GM23338 (cell line): ENCODE measurements around the gene APBA1. TPM values are rescaled to one million over a fixed set of nuclear protein-coding genes. Genes with fewer than 3 reads are reported as not detected.

ENCODE experiments used
- ATAC-seq: fragments of 200-7000 bp; cut with Tn5 transposase; 3 replicates; pipeline ENCODE4 v1.9.1; 2020
- DNase-seq: peaks from one replicate; pipeline ENCODE4 v3.0.0-alpha.2; 2015; ENCODE audit warnings: low spot score
- H2AFZ ChIP-seq: fragments of 200-600 bp; sonication (generic); 2 replicates; pipeline ENCODE4 v1.8.0; 2016; ENCODE audit warnings: antibody characterized with exemption, mild to moderate bottlenecking, moderate library complexity
- H3F3A ChIP-seq: fragments of 200-600 bp; sonication (generic); replicated peaks from 2 replicates; pipeline ENCODE4 v1.8.0; 2017; ENCODE audit warnings: antibody characterized with exemption, mixed run types, low read depth
- H3K27ac ChIP-seq: fragments of 200-600 bp; sonication (generic); 2 replicates; pipeline ENCODE4 v1.6.1; 2016; ENCODE audit warnings: low read depth
- H3K27me3 ChIP-seq: fragments of 200-600 bp; sonication (generic); 2 replicates; pipeline ENCODE4 v1.8.0; 2016; ENCODE audit warnings: mild to moderate bottlenecking, mixed run types, moderate library complexity; ENCODE audit not compliant: insufficient read depth
- H3K36me3 ChIP-seq: fragments of 200-600 bp; sonication (generic); 2 replicates; pipeline ENCODE4 v1.8.0; 2016; ENCODE audit warnings: mild to moderate bottlenecking; ENCODE audit not compliant: insufficient read depth
- H3K4me1 ChIP-seq: fragments of 200-600 bp; sonication (generic); 2 replicates; pipeline ENCODE4 v1.8.0; 2016; ENCODE audit warnings: mild to moderate bottlenecking, moderate library complexity; ENCODE audit not compliant: insufficient read depth
- H3K4me2 ChIP-seq: fragments of 200-600 bp; sonication (generic); 2 replicates; pipeline ENCODE4 v1.7.1; 2017; ENCODE audit warnings: mixed run types
- H3K4me3 ChIP-seq: fragments of 200-600 bp; sonication (generic); 2 replicates; pipeline ENCODE4 v1.6.1; 2016; ENCODE audit warnings: mixed run types
- H3K79me2 ChIP-seq: fragments of 200-600 bp; sonication (generic); replicated peaks from 2 replicates; pipeline ENCODE4 v1.8.0; 2017; ENCODE audit warnings: mild to moderate bottlenecking; ENCODE audit not compliant: insufficient read depth
- H3K9me2 ChIP-seq: fragments of 200-600 bp; sonication (generic); 2 replicates; pipeline ENCODE4 v1.8.0; 2017; ENCODE audit not compliant: insufficient read depth
- H4K20me1 ChIP-seq: fragments of 200-600 bp; sonication (generic); replicated peaks from 2 replicates; pipeline ENCODE4 v1.8.0; 2017; ENCODE audit warnings: mild to moderate bottlenecking; ENCODE audit not compliant: insufficient read depth
- H3K27ac Mint-ChIP-seq: 2 replicates; pipeline ENCODE4 v1.8.0; 2020; ENCODE audit warnings: inconsistent platforms, mild to moderate bottlenecking, moderate library complexity, mixed read lengths
- H3K27me3 Mint-ChIP-seq: 3 replicates; pipeline ENCODE4 v1.8.0; 2022; ENCODE audit warnings: low read depth, mild to moderate bottlenecking, moderate library complexity, mixed read lengths, inconsistent platforms; ENCODE audit not compliant: insufficient read depth, poor library complexity
- H3K36me3 Mint-ChIP-seq: 3 replicates; pipeline ENCODE4 v1.8.0; 2021; ENCODE audit warnings: low read depth, mild to moderate bottlenecking, inconsistent platforms, moderate library complexity, mixed read lengths
- H3K4me1 Mint-ChIP-seq: 3 replicates; pipeline ENCODE4 v1.8.0; 2020; ENCODE audit warnings: mild to moderate bottlenecking, inconsistent platforms, mixed read lengths
- H3K4me3 Mint-ChIP-seq: 3 replicates; pipeline ENCODE4 v1.8.0; 2021; ENCODE audit warnings: moderate library complexity, mild to moderate bottlenecking, inconsistent platforms, mixed read lengths
- H3K9me3 Mint-ChIP-seq: 3 replicates; pipeline ENCODE4 v1.8.0; 2020; ENCODE audit warnings: moderate library complexity, mild to moderate bottlenecking, inconsistent platforms, mixed read lengths
- CREB1 ChIP-seq: fragments of 250-450 bp; sonication (Bioruptor Pico); IDR thresholded peaks from 2 replicates; pipeline ENCODE4 v1.5.0; 2020; ENCODE audit warnings: low read depth, mild to moderate bottlenecking, moderate library complexity
- EZH2phosphoT487 ChIP-seq: fragments of 200-600 bp; sonication (generic); IDR thresholded peaks from one replicate; pipeline ENCODE4 v1.8.1; 2018; ENCODE audit warnings: antibody characterized with exemption; ENCODE audit not compliant: unreplicated experiment
- JUNB ChIP-seq: IDR thresholded peaks from one replicate; pipeline ENCODE4 v1.6.1; 2016; ENCODE audit warnings: antibody characterized with exemption; ENCODE audit not compliant: unreplicated experiment
- NANOG ChIP-seq: IDR thresholded peaks from 2 replicates; pipeline ENCODE4 v1.6.1; 2016; ENCODE audit warnings: antibody characterized with exemption, borderline replicate concordance
- ZNF331 ChIP-seq: fragments of 250-450 bp; sonication (Bioruptor Pico); IDR thresholded peaks from 2 replicates; pipeline ENCODE4 v1.5.0; 2020; ENCODE audit warnings: low read depth, mild to moderate bottlenecking, moderate library complexity
- polyA plus RNA-seq: library from polyadenylated mRNA; unstranded; fragments of >200 nt; fragmentation: Nextera tagmentation; extraction: Ambion mirVana; gene quantifications from 2 replicates; pipeline ENCODE4 v1.2.1, GENCODE V29; 2016
- total RNA-seq: library from RNA; depleted of rRNA; stranded (reverse); fragments of >200 nt; shearing (Covaris generic); gene quantifications from 2 replicates; pipeline ENCODE4 v1.2.3, GENCODE V29; 2014
- TF ChIP-seq, protein P1 (sequence below): fragments of 250-450 bp; sonication (Bioruptor Pico); IDR thresholded peaks from 2 replicates; pipeline ENCODE4 v1.5.0; 2020; ENCODE audit warnings: mild to moderate bottlenecking, moderate library complexity
- TF ChIP-seq, protein P2 (sequence below), 2 experiments: fragments of 200-600 bp in 1 of 2; sonication (generic) in 1 of 2; conservative IDR thresholded peaks; 2 replicates each; pipeline versions ENCODE4 v1.5.1 to v1.6.1; 2016 to 2017; ENCODE audit warnings: antibody characterized with exemption in 2 of 2, low read depth in 2 of 2, mild to moderate bottlenecking in 2 of 2, moderate library complexity in 1 of 2

The APBA1 gene
- total and polyA plus RNA-seq, 2 experiments from 2014 or later, result 0.26 to 1.0 TPM

DNA sequence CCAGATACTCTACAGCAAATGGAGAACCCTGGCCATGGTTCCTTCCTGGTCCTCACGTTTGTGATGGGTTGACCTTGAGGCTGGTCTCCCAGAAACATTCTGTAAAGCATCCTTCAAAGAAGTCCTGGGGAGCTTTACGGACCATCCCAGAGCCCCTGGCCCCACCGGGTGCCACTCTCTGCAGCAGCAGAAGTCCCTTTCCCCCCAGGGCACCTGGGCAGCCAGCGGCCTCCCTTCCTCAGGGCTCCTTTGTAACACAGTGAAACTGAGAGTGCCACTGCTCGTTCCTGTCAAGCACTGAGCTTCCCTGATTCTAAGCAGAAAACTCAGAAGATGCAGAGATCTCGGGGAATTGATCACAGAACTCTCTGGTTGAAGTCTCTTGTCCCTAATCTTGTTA is 242.9 kb downstream of the APBA1 start (continued):
- TF ChIP-seq, protein P1, sequence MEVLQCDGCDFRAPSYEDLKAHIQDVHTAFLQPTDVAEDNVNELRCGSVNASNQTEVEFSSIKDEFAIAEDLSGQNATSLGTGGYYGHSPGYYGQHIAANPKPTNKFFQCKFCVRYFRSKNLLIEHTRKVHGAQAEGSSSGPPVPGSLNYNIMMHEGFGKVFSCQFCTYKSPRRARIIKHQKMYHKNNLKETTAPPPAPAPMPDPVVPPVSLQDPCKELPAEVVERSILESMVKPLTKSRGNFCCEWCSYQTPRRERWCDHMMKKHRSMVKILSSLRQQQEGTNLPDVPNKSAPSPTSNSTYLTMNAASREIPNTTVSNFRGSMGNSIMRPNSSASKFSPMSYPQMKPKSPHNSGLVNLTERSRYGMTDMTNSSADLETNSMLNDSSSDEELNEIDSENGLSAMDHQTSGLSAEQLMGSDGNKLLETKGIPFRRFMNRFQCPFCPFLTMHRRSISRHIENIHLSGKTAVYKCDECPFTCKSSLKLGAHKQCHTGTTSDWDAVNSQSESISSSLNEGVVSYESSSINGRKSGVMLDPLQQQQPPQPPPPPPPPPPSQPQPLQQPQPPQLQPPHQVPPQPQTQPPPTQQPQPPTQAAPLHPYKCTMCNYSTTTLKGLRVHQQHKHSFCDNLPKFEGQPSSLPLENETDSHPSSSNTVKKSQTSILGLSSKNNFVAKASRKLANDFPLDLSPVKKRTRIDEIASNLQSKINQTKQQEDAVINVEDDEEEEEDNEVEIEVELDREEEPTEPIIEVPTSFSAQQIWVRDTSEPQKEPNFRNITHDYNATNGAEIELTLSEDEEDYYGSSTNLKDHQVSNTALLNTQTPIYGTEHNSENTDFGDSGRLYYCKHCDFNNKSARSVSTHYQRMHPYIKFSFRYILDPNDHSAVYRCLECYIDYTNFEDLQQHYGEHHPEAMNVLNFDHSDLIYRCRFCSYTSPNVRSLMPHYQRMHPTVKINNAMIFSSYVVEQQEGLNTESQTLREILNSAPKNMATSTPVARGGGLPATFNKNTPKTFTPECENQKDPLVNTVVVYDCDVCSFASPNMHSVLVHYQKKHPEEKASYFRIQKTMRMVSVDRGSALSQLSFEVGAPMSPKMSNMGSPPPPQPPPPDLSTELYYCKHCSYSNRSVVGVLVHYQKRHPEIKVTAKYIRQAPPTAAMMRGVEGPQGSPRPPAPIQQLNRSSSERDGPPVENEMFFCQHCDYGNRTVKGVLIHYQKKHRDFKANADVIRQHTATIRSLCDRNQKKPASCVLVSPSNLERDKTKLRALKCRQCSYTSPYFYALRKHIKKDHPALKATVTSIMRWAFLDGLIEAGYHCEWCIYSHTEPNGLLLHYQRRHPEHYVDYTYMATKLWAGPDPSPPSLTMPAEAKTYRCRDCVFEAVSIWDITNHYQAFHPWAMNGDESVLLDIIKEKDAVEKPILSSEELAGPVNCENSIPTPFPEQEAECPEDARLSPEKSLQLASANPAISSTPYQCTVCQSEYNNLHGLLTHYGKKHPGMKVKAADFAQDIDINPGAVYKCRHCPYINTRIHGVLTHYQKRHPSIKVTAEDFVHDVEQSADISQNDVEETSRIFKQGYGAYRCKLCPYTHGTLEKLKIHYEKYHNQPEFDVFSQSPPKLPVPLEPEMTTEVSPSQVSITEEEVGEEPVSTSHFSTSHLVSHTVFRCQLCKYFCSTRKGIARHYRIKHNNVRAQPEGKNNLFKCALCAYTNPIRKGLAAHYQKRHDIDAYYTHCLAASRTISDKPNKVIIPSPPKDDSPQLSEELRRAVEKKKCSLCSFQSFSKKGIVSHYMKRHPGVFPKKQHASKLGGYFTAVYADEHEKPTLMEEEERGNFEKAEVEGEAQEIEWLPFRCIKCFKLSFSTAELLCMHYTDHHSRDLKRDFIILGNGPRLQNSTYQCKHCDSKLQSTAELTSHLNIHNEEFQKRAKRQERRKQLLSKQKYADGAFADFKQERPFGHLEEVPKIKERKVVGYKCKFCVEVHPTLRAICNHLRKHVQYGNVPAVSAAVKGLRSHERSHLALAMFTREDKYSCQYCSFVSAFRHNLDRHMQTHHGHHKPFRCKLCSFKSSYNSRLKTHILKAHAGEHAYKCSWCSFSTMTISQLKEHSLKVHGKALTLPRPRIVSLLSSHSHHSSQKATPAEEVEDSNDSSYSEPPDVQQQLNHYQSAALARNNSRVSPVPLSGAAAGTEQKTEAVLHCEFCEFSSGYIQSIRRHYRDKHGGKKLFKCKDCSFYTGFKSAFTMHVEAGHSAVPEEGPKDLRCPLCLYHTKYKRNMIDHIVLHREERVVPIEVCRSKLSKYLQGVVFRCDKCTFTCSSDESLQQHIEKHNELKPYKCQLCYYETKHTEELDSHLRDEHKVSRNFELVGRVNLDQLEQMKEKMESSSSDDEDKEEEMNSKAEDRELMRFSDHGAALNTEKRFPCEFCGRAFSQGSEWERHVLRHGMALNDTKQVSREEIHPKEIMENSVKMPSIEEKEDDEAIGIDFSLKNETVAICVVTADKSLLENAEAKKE (CRISPR knock-in tag), result no peak
- TF ChIP-seq, protein P2, sequence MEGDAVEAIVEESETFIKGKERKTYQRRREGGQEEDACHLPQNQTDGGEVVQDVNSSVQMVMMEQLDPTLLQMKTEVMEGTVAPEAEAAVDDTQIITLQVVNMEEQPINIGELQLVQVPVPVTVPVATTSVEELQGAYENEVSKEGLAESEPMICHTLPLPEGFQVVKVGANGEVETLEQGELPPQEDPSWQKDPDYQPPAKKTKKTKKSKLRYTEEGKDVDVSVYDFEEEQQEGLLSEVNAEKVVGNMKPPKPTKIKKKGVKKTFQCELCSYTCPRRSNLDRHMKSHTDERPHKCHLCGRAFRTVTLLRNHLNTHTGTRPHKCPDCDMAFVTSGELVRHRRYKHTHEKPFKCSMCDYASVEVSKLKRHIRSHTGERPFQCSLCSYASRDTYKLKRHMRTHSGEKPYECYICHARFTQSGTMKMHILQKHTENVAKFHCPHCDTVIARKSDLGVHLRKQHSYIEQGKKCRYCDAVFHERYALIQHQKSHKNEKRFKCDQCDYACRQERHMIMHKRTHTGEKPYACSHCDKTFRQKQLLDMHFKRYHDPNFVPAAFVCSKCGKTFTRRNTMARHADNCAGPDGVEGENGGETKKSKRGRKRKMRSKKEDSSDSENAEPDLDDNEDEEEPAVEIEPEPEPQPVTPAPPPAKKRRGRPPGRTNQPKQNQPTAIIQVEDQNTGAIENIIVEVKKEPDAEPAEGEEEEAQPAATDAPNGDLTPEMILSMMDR (conservative IDR thresholded peaks at IDR 0.05; ENCODE audit: low read depth in 2 of 2), result no peak
- TF ChIP-seq CREB1 (CRISPR knock-in tag) (no peak), EZH2phosphoT487 (no peak), JUNB (no peak), NANOG (no peak)

DNA sequence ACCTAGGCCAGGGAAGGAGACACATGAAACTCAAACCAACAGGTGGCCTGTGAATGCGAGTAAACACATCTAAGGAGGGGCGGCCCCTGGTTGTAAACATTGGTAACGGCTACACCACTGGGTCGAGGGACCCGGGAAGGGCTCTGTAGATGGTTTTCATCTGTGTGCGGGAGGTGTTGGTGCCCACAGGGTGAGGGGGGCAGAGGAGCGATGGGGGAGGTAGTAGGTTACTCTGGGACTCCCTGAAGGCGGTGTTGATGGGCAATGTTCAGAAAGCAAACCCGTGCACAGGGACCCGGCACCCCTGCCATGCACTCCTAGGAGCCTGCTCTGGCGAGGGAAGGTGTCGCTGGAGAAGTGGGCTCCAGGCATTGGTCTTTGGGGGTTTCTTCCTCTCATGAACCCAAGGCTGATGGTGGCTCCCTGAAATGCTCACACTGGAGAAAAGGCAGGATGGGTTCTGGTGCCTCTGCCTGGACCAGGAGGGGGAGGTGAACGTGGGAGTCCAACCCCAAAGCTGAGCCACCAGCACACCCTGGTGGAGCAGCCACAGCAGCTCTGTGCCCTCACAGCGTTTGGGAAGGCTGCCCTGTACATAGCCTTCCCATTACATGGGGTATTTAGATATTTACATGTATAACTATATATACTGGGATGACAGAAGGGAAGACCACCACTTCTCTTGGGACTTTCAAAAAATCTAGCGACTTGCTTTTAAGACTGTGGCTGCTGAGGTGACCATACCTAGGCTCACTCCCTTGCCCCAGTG is 244.0 kb downstream of the APBA1 start:
- no peak for DNase-seq
- Mint-ChIP-seq H3K4me1 (no peaks in the 10 kb centered on the region; the same call in 1 of the 3 replicates), H3K27me3 (peaks cover 5% of the 10 kb centered on the region), H3K4me3 (no peak overlapping the region), H3K9me3 (peaks cover 15% of the 10 kb centered on the region), H3K36me3 (peaks cover 11% of the 10 kb centered on the region), H3K27ac (no peak overlapping the region)
- Histone ChIP-seq H3K27ac (no peak overlapping the region), H3K27me3 (no peaks in the 10 kb centered on the region), H3K79me2 (no peaks in the 10 kb centered on the region), H3K36me3 (no peaks in the 10 kb centered on the region), H4K20me1 (no peaks in the 10 kb centered on the region), H3K4me3 (no peak overlapping the region), H3K4me2 (no peak overlapping the region), H2AFZ (no peak overlapping the region), H3F3A (no peaks in the 10 kb centered on the region), H3K9me2 (no peaks in the 10 kb centered on the region), H3K4me1 (no peaks in the 10 kb centered on the region)
- no peak for TF ChIP-seq EZH2phosphoT487
- TF ChIP-seq, protein P2 (conservative IDR thresholded peaks at IDR 0.05; ENCODE audit: low read depth in 2 of 2), result peak in 1 of 2 experiments; percentile 28; a peak in 1 of 4 replicates
- peak; percentile 83 for TF ChIP-seq ZNF331 (CRISPR knock-in tag)
- ATAC-seq, result no peak
